ENCODE measurements around the gene TLE4. TPM values are rescaled to one million over a fixed set of nuclear protein-coding genes. Genes with fewer than 3 reads are reported as not detected.

TLE4 gene
- total RNA-seq, 2 donors from 2014 or later = 9.7 to 130 TPM

DNA sequence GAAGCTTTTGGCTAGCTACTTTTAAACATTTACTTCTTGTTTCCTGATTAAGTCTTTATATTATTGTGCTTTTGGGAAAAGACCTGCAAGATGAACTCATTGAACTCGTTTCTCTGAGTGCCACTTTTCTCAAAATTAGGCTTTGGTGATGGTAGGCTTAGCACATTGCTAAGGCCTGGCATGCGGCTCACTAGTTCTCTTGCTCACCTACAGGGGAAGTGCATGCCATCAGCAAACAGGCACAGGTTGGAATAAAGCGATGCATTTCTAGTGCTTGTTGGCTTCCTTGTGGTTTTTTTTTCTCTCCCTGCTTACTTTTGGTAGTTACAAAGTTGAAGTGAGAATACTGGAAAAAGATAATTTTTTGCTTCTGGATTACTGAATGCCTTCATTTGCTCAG, 41.4 kb downstream of the TLE4 start:
- no peak for TF ChIP-seq POLR2A (IDR thresholded peaks at IDR 0.05)
- TF ChIP-seq POLR2AphosphoS5 (IDR thresholded peaks at IDR 0.05) = no peak
- TF ChIP-seq CTCF (IDR thresholded peaks at IDR 0.05) = no peak
- no peak overlapping the region for H3K27ac ChIP-seq
- H3K27me3 ChIP-seq (replicated peaks; ENCODE audit: insufficient read depth) = no peaks in the 10 kb centered on the region
- no peaks in the 10 kb centered on the region for H3K4me1 ChIP-seq (replicated peaks)
- no peak for DNase-seq (ENCODE audit: low spot score)
- intact Hi-C loops (cut with DNase I) = no loop called here
- H3K9me3 ChIP-seq = no peaks in the 10 kb centered on the region
- no peak overlapping the region for H3K4me3 ChIP-seq
- WGBS = 77% methylated on average over 3 of the region's 3 CpGs
- no peaks in the 10 kb centered on the region for H3K36me3 ChIP-seq

DNA sequence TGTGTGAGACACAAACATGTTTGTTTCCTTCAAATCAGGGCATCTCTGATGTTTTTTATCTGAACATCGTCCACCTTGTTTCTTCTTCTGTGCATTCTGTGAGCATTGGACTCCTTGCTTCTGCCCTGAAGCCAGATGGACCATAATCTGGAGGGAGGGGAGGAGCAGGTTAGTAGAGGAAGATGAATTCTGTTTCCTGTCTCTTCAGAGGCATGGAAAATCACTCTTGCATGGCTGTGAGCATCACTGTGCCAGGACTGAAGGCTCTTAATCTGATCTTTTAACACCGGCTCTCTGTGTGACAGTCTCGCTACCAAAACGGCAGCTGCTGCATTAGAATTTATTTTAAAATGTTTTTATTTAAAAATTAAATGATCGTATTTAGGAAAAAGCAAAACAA, 43.3 kb downstream of the TLE4 start:
- Histone ChIP-seq H3K27ac (no peak overlapping the region), H3K4me1 (replicated peaks) (no peaks in the 10 kb centered on the region), H3K27me3 (replicated peaks; ENCODE audit: insufficient read depth) (no peaks in the 10 kb centered on the region), H3K36me3 (no peaks in the 10 kb centered on the region), H3K9me3 (no peaks in the 10 kb centered on the region), H3K4me3 (no peak overlapping the region)
- intact Hi-C loops (cut with DNase I) = no loop called here
- no peak for TF ChIP-seq CTCF (IDR thresholded peaks at IDR 0.05)
- TF ChIP-seq POLR2AphosphoS5 (IDR thresholded peaks at IDR 0.05) = no peak
- TF ChIP-seq POLR2A (IDR thresholded peaks at IDR 0.05) = no peak
- DNase-seq (ENCODE audit: low spot score) = no peak
- 80% methylated on average over 5 of the region's 5 CpGs for WGBS

DNA sequence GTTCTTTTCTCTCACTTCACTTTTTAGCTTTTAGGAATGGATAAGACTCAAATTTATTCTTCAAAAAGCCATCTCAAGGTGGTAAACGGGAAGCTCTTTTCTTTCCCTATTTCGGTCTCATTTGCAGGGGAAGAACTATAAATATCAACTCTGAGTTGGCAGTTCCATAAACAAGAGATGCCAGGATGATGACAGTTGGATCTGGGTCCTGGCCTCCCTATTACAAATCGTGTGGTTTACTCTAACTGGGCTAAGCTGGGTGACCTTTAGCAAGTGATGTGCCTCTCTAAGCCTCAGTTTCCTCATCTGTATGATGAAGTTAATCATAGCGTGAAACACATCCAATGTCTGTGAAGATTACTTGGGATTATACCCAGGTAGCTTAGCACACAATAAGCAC, 44.2 kb downstream of the TLE4 start:
- DNase-seq (ENCODE audit: low spot score) = no peak
- intact Hi-C loops (cut with DNase I) = no loop called here
- TF ChIP-seq POLR2AphosphoS5 (IDR thresholded peaks at IDR 0.05) = no peak
- TF ChIP-seq POLR2A (IDR thresholded peaks at IDR 0.05) = no peak
- no peak for TF ChIP-seq CTCF (IDR thresholded peaks at IDR 0.05)
- no peaks in the 10 kb centered on the region for H3K27me3 ChIP-seq (replicated peaks; ENCODE audit: insufficient read depth)
- 77% methylated on average over 4 of the region's 4 CpGs for WGBS
- H3K4me1 ChIP-seq (replicated peaks) = no peaks in the 10 kb centered on the region
- H3K27ac ChIP-seq = no peak overlapping the region
- H3K36me3 ChIP-seq = no peaks in the 10 kb centered on the region
- no peak overlapping the region for H3K4me3 ChIP-seq
- no peaks in the 10 kb centered on the region for H3K9me3 ChIP-seq

GRCh38 chr9:79616971-79617370, 45.2 kb downstream of the TLE4 start:
- no peaks in the 10 kb centered on the region for H3K9me3 ChIP-seq
- no peaks in the 10 kb centered on the region for H3K27me3 ChIP-seq (replicated peaks; ENCODE audit: insufficient read depth)
- H3K4me1 ChIP-seq (replicated peaks) = no peaks in the 10 kb centered on the region
- WGBS = 60% methylated on average over 3 of the region's 3 CpGs
- no peak for DNase-seq (ENCODE audit: low spot score)
- H3K27ac ChIP-seq = no peak overlapping the region
- intact Hi-C loops (cut with DNase I) = no loop called here
- no peak overlapping the region for H3K4me3 ChIP-seq
- TF ChIP-seq CTCF (IDR thresholded peaks at IDR 0.05) = no peak
- no peak for TF ChIP-seq POLR2A (IDR thresholded peaks at IDR 0.05)
- no peak for TF ChIP-seq POLR2AphosphoS5 (IDR thresholded peaks at IDR 0.05)
- no peaks in the 10 kb centered on the region for H3K36me3 ChIP-seq

DNA sequence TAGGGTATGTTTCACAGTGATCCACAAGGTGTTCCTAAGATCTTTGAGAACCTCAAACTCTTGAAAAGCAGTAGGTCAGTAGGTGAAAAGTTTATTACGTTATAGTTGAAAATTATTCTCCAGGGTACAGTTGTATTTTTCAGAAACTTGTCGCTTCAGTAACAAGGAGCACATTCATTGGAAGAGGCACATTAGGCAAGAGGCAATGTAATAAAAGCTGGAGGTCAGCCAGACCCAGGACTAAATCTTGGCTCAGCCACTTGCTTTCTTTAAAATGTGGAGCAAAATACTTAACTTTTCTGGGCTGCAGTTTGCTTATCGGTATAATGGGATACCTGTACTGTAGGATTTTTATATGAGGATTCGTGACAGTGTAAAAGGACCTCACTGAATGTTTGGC, 45.6 kb downstream of the TLE4 start:
- no peaks in the 10 kb centered on the region for H3K27me3 ChIP-seq (replicated peaks; ENCODE audit: insufficient read depth)
- H3K36me3 ChIP-seq = no peaks in the 10 kb centered on the region
- intact Hi-C loops (cut with DNase I) = no loop called here
- H3K4me3 ChIP-seq = no peak overlapping the region
- WGBS = 36% methylated on average over 4 of the region's 4 CpGs
- no peaks in the 10 kb centered on the region for H3K9me3 ChIP-seq
- TF ChIP-seq POLR2A (IDR thresholded peaks at IDR 0.05) (no peak), CTCF (IDR thresholded peaks at IDR 0.05) (no peak), POLR2AphosphoS5 (IDR thresholded peaks at IDR 0.05) (no peak)
- no peak overlapping the region for H3K27ac ChIP-seq
- no peaks in the 10 kb centered on the region for H3K4me1 ChIP-seq (replicated peaks)
- no peak for DNase-seq (ENCODE audit: low spot score)

Measured in prostate gland (tissue), 2 donors.